Esophagus squamous epithelium (tissue), 4 donors: ENCODE measurements around the gene PCDHGC4.

Source experiments
- CTCF ChIP-seq, 6 experiments: fragments of 450-650 bp in 4 of 6; fragments of 200-600 bp in 2 of 6; sonication (generic) in 2 of 6; IDR thresholded peaks; one replicate each; pipeline ENCODE4 v1.5.1; 2016 to 2019; ENCODE audit warnings: antibody characterized with exemption in 6 of 6, mild to moderate bottlenecking in 4 of 6, moderate library complexity in 4 of 6
- POLR2A ChIP-seq, 4 donors: fragments of 450-650 bp; IDR thresholded peaks; one replicate each; pipeline ENCODE4 v1.6.1; 2017; ENCODE audit warnings: antibody characterized with exemption in 4 of 4, mild to moderate bottlenecking in 4 of 4, moderate library complexity in 3 of 4

- TF ChIP-seq CTCF (IDR thresholded peaks at IDR 0.05) (no peak), POLR2A (IDR thresholded peaks at IDR 0.05) (no peak)
These were observed 43.6 kb downstream of the PCDHGC4 start for GRCh38 chr5:141528291-141528984.
